Measurements from ENCODE around the gene PBXIP1. TPM values are rescaled to one million over a fixed set of nuclear protein-coding genes. Genes with fewer than 3 reads are reported as not detected.

Gene PBXIP1
- total and polyA plus RNA-seq, 2 of the 13 experiments (the other 11 are each of a cell fraction or from before 2014, with no cell fraction given): 16.3 to 31.9 TPM

- TF ChIP-seq SNAI1 (CRISPR knock-in tag; IDR thresholded peaks at IDR 0.05; ENCODE audit: borderline replicate concordance) (0 out of 2 replicates have a peak, but pooled peaks have one; percentile 57), CEBPG (CRISPR knock-in tag; IDR thresholded peaks at IDR 0.05) (peak; percentile 82), KMT2A (CRISPR knock-in tag; IDR thresholded peaks at IDR 0.05) (no peak), PHB2 (IDR thresholded peaks at IDR 0.05; ENCODE audit: partially characterized antibody) (no peak), IKZF1 (IDR thresholded peaks at IDR 0.05) (no peak), THAP11 (CRISPR knock-in tag; IDR thresholded peaks at IDR 0.05) (peak; percentile 71), SP5 (CRISPR knock-in tag; IDR thresholded peaks at IDR 0.05; ENCODE audit: borderline replicate concordance, low read depth) (peak; percentile 92), DR1 (CRISPR knock-in tag; IDR thresholded peaks at IDR 0.05) (no peak), CHD2 (IDR thresholded peaks at IDR 0.05; ENCODE audit: low read depth, low read length) (no peak), ZNF33A (CRISPR knock-in tag; IDR thresholded peaks at IDR 0.05; ENCODE audit: borderline replicate concordance) (no peak), ZSCAN29 (CRISPR knock-in tag; conservative IDR thresholded peaks at IDR 0.05) (0 out of 2 replicates have a peak, but pooled peaks have one; percentile 24), TRIM24 (CRISPR knock-in tag; IDR thresholded peaks at IDR 0.05) (no peak), NFKBIZ (CRISPR knock-in tag; IDR thresholded peaks at IDR 0.05) (peak; percentile 76; the same call in 1 of the 2 replicates), NR2F1 (CRISPR knock-in tag; IDR thresholded peaks at IDR 0.05) (no peak), ZNF644 (CRISPR knock-in tag; IDR thresholded peaks at IDR 0.05; ENCODE audit: low read depth) (peak; percentile 22; the same call in 1 of the 2 replicates), ZBTB37 (CRISPR knock-in tag; IDR thresholded peaks at IDR 0.05) (no peak), ZNF629 (CRISPR knock-in tag; conservative IDR thresholded peaks at IDR 0.05) (no peak), NCOR1 (IDR thresholded peaks at IDR 0.05; ENCODE audit: borderline replicate concordance, low read length) (0 out of 2 replicates have a peak, but pooled peaks have one; percentile 33), ZNF772 (CRISPR knock-in tag; IDR thresholded peaks at IDR 0.05) (peak; percentile 39; the same call in 1 of the 2 replicates), ARID2 (CRISPR knock-in tag; IDR thresholded peaks at IDR 0.05; ENCODE audit: borderline replicate concordance) (no peak)
- TF ChIP-seq, protein P1, sequence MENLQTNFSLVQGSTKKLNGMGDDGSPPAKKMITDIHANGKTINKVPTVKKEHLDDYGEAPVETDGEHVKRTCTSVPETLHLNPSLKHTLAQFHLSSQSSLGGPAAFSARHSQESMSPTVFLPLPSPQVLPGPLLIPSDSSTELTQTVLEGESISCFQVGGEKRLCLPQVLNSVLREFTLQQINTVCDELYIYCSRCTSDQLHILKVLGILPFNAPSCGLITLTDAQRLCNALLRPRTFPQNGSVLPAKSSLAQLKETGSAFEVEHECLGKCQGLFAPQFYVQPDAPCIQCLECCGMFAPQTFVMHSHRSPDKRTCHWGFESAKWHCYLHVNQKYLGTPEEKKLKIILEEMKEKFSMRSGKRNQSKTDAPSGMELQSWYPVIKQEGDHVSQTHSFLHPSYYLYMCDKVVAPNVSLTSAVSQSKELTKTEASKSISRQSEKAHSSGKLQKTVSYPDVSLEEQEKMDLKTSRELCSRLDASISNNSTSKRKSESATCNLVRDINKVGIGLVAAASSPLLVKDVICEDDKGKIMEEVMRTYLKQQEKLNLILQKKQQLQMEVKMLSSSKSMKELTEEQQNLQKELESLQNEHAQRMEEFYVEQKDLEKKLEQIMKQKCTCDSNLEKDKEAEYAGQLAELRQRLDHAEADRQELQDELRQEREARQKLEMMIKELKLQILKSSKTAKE (CRISPR knock-in tag; IDR thresholded peaks at IDR 0.05; ENCODE audit: borderline replicate concordance): no peak; the same call in 1 of the 2 replicates
- TF ChIP-seq, protein P2, sequence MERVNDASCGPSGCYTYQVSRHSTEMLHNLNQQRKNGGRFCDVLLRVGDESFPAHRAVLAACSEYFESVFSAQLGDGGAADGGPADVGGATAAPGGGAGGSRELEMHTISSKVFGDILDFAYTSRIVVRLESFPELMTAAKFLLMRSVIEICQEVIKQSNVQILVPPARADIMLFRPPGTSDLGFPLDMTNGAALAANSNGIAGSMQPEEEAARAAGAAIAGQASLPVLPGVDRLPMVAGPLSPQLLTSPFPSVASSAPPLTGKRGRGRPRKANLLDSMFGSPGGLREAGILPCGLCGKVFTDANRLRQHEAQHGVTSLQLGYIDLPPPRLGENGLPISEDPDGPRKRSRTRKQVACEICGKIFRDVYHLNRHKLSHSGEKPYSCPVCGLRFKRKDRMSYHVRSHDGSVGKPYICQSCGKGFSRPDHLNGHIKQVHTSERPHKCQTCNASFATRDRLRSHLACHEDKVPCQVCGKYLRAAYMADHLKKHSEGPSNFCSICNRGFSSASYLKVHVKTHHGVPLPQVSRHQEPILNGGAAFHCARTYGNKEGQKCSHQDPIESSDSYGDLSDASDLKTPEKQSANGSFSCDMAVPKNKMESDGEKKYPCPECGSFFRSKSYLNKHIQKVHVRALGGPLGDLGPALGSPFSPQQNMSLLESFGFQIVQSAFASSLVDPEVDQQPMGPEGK (CRISPR knock-in tag; IDR thresholded peaks at IDR 0.05): peak; percentile 87
- TF ChIP-seq, protein P3, sequence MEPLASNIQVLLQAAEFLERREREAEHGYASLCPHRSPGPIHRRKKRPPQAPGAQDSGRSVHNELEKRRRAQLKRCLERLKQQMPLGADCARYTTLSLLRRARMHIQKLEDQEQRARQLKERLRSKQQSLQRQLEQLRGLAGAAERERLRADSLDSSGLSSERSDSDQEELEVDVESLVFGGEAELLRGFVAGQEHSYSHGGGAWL (CRISPR knock-in tag; IDR thresholded peaks at IDR 0.05): no peak
- TF ChIP-seq, protein P4, sequence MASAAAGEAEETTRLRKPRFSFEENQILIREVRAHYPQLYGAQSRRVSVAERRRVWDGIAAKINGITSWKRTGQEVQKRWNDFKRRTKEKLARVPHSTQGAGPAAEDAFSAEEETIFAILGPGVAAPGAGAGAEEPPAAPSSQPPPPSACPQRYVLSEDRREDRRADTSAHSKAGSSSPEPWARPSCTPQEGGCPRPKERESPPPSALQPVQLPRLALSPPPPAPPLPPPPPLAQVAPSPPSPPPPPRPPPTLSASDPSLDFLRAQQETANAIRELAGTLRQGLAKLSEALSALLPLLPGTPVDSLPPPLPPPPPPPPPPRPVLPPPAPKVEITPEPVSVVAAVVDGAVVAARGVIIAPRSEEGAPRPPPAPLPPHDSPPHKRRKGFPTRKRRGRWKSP (CRISPR knock-in tag; IDR thresholded peaks at IDR 0.05): peak; percentile 62; the same call in 1 of the 2 replicates
Observed at GRCh38 chr1:154972517-154973343, 16.8 kb upstream of the PBXIP1 start (continued).
